ENCODE data around the gene CSTA. TPM values are rescaled to one million over a fixed set of nuclear protein-coding genes. Genes with fewer than 3 reads are reported as not detected.

Gene CSTA
- polyA plus RNA-seq (not detected in 2 replicates), polyA minus RNA-seq (not detected in 2 replicates)

- no peak within 1 kb of the TSS for H3K27ac ChIP-seq (ENCODE audit: low read length)
- H3K9me2 ChIP-seq (ENCODE audit: insufficient read depth, low read length): no peaks in the 10 kb centered on the region
- no peak within 1 kb of the TSS for H3K4me3 ChIP-seq (ENCODE audit: low read length)
- no peaks in the 10 kb centered on the region for H3K9me3 ChIP-seq (ENCODE audit: low read length)
- TF ChIP-seq EP300 (conservative IDR thresholded peaks at IDR 0.05; ENCODE audit: poor library complexity, severe bottlenecking): no peak
- TF ChIP-seq POLR2AphosphoS5 (IDR thresholded peaks at IDR 0.05): no peak
- no peak for TF ChIP-seq RAD21 (conservative IDR thresholded peaks at IDR 0.05)
- TF ChIP-seq REST (IDR thresholded peaks at IDR 0.05; ENCODE audit: borderline replicate concordance): no peak
- TF ChIP-seq EZH2 (IDR thresholded peaks at IDR 0.05; ENCODE audit: borderline replicate concordance, insufficient read depth, low read length, poor library complexity, severe bottlenecking): no peak
- no peak for TF ChIP-seq CTCF (IDR thresholded peaks at IDR 0.05; ENCODE audit: poor library complexity, severe bottlenecking)
- TF ChIP-seq MXI1 (conservative IDR thresholded peaks at IDR 0.05; ENCODE audit: poor library complexity, severe bottlenecking): no peak
- H4K20me1 ChIP-seq (ENCODE audit: insufficient read depth): no peaks in the 10 kb centered on the region
- no peak within 1 kb of the TSS for H2AFZ ChIP-seq (ENCODE audit: low read depth, low read length)
- H3K79me2 ChIP-seq (replicated peaks; ENCODE audit: insufficient read depth, low read length): no peaks in the 10 kb centered on the region
- H3K27me3 ChIP-seq (ENCODE audit: insufficient read depth, low read depth, low read length): no peaks in the 10 kb centered on the region
- no peaks in the 10 kb centered on the region for H3F3A ChIP-seq (ENCODE audit: insufficient read depth, low read length, poor library complexity, severe bottlenecking)
- no peak within 1 kb of the TSS for H3K9ac ChIP-seq (ENCODE audit: low read length)
- H3K36me3 ChIP-seq (ENCODE audit: insufficient read depth, low read length): no peaks in the 10 kb centered on the region
- H3K4me2 ChIP-seq (ENCODE audit: low read length): no peak within 1 kb of the TSS
Measured at GRCh38 chr3:122324871-122325323, at the start of gene CSTA. CSTA (plus strand) TSS chr3:122325248; CDS start chr3:122325293, 45 bp downstream.

GRCh38 chr3:122281891-122282290, 43.2 kb upstream of the CSTA start:
- Histone ChIP-seq H3K36me3 (ENCODE audit: insufficient read depth, low read length) (no peaks in the 10 kb centered on the region), H3K27me3 (ENCODE audit: insufficient read depth, low read depth, low read length) (no peaks in the 10 kb centered on the region)

More at GRCh38 chr3:122281891-122282290, 43.2 kb upstream of the CSTA start:
- H3K9ac ChIP-seq (ENCODE audit: low read length): no peak overlapping the region
- no peak overlapping the region for H3K27ac ChIP-seq (ENCODE audit: low read length)
- H4K20me1 ChIP-seq (ENCODE audit: insufficient read depth): no peaks in the 10 kb centered on the region
- no peaks in the 10 kb centered on the region for H3K9me2 ChIP-seq (ENCODE audit: insufficient read depth, low read length)
- no peak overlapping the region for H2AFZ ChIP-seq (ENCODE audit: low read depth, low read length)
- H3K4me3 ChIP-seq (ENCODE audit: low read length): no peak overlapping the region
- no peaks in the 10 kb centered on the region for H3K9me3 ChIP-seq (ENCODE audit: low read length)
- H3K4me2 ChIP-seq (ENCODE audit: low read length): no peak overlapping the region
- no peaks in the 10 kb centered on the region for H3F3A ChIP-seq (ENCODE audit: insufficient read depth, low read length, poor library complexity, severe bottlenecking)
- no peak for TF ChIP-seq CTCF (IDR thresholded peaks at IDR 0.05; ENCODE audit: poor library complexity, severe bottlenecking)
- TF ChIP-seq EZH2 (IDR thresholded peaks at IDR 0.05; ENCODE audit: borderline replicate concordance, insufficient read depth, low read length, poor library complexity, severe bottlenecking): no peak
- TF ChIP-seq MXI1 (conservative IDR thresholded peaks at IDR 0.05; ENCODE audit: poor library complexity, severe bottlenecking): no peak
- no peak for TF ChIP-seq TAF1 (IDR thresholded peaks at IDR 0.05; ENCODE audit: low read depth)
- no peak for TF ChIP-seq SMC3 (conservative IDR thresholded peaks at IDR 0.05; ENCODE audit: poor library complexity)
- no peak for TF ChIP-seq EP300 (conservative IDR thresholded peaks at IDR 0.05; ENCODE audit: poor library complexity, severe bottlenecking)
- no peaks in the 10 kb centered on the region for H3K79me2 ChIP-seq (replicated peaks; ENCODE audit: insufficient read depth, low read length)
